ENCODE data around the gene FAM43B.

Gene FAM43B

GRCh38 chr1:20590306-20590777, 38.0 kb downstream of the FAM43B start:
- peak; percentile 93 for DNase-seq (ENCODE audit: low read depth)

GRCh38 chr1:20593756-20594155, 41.4 kb downstream of the FAM43B start:
- no peak for DNase-seq (ENCODE audit: low read depth)

- DNase-seq (ENCODE audit: low read depth) = no peak
These were observed 42.4 kb downstream of the FAM43B start for GRCh38 chr1:20594746-20595145.

- DNase-seq (ENCODE audit: low read depth) = no peak
These were observed 43.7 kb downstream of the FAM43B start for GRCh38 chr1:20596106-20596505.

GRCh38 chr1:20597650-20598049, 45.3 kb downstream of the FAM43B start:
- no peak for DNase-seq (ENCODE audit: low read depth)

GRCh38 chr1:20600156-20600555, 47.8 kb downstream of the FAM43B start:
- no peak for DNase-seq (ENCODE audit: low read depth)

- no peak for DNase-seq (ENCODE audit: low read depth)
These were observed 48.9 kb downstream of the FAM43B start for GRCh38 chr1:20601129-20601825.

GRCh38 chr1:20602851-20603450, 50.6 kb downstream of the FAM43B start:
- peak; percentile 64 for DNase-seq (ENCODE audit: low read depth)

GRCh38 chr1:20603504-20604464, 51.4 kb downstream of the FAM43B start:
- DNase-seq (ENCODE audit: low read depth) = peak; percentile 93
